ENCODE results near the gene NACC2. TPM values are rescaled to one million over a fixed set of nuclear protein-coding genes. Genes with fewer than 3 reads are reported as not detected.

The NACC2 gene
- total RNA-seq, 1 experiment from 2014 or later = 28.3 TPM

DNA sequence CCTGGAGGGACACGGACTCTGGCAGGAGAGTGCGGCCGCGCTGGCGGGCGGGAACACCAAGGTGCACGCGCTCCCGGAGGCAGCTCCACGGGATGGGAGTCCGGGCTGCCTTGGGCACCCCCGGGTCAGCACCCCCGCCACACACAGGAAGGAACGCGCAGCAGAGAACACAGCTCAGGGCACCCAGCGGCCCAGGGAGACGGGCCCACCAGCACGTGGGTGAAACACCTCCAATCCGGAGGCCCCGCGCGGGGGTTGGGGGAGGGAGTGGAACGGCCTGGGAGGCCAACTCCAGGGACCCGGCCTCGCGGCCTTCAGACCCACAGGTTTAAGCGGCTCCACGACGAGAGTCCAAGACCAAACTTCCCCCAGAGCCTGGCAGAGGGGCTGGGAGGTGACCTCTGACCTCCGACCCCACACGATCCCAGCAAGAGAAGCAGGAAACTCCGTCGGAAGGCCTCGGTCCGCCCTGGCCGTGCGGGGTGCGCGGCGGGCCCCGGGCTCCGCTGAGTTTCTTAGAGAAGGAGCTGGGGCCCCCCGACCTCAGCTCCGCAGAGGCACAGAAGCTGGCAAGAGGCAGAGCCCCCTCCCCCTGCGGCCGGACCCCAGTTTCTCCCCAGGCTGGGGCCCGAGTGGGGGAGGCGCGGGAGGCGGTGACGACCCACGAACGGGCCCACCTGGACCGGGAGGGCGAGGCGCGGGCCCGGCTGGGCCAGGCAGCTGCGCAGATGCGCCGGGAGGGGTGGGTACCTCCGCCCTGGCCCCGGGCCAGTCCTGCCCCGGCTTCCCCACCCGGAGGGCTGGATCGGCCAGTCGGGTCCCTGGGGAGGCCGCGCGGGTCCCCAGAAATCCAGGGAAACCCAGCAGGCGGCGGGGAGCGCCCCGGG, 851 bp downstream of the NACC2 start:
- no peak for DNase-seq (ENCODE audit: low read depth)

DNA sequence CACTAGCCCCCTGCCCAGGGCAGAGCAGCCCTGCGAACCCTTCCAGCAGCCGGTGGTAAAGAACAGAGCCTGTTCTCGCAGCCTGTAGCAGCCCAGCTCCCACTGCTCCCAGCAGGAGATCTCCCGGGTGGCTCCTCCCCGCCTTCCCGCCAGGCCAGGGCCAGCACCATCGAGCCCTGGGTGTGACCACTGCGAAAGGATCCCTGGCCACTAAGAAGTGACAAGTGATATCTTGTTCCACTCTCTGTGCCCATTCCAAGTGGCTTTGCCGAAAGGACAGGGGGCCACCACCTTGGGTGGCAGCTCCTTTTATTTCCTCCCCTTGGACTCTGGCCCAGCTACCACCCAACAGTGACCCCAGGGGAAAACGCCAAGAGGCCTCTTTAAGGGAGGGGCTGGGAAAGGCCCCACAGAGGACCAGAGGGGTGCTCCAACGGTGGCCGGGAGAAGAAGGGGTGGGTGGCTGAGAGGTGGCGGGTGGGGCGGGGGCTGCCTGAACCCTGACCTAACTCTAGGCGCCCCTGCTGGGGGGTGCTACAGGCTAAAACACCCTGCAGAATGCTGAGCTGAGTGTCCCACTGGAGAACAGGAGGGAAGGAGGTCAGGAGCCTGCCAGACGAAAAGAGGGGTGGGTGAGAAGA, 1.6 kb downstream of the NACC2 start:
- DNase-seq (ENCODE audit: low read depth) = no peak

DNA sequence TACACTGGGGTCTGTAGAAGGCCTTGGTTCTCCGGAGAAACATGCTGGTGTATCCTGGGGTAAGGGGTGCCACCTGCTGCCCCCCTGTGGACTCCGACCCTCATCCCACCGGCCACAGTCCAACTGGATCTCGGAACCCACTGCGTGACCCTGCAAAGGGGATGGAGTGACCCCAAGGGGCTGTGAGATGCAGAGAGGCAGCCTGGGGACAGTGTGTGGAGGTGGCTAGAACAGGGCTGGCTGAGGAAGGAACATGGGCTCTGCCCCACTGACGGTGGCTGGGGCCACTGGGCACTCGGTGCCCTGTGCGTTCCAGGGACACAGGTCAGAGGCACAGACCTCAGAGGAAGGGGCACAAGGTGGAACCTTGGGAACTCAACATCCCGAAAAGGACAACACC, 2.3 kb downstream of the NACC2 start:
- DNase-seq (ENCODE audit: low read depth) = no peak

DNA sequence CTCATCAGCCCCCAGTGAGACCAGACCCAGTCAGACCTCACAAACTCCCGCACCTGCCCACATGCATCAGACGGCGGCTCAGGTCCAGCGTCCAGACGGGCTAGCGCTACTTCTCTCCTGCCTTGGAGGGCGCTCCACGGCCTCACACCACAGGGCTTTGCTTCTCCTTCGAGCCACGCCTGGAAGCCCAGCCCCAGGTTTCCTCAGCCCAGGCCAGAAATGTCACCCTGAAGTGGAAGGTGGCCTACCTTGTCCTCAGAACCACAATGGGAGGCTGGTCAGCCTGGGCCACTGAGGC, 2.8 kb downstream of the NACC2 start:
- no peak for DNase-seq (ENCODE audit: low read depth)

DNA sequence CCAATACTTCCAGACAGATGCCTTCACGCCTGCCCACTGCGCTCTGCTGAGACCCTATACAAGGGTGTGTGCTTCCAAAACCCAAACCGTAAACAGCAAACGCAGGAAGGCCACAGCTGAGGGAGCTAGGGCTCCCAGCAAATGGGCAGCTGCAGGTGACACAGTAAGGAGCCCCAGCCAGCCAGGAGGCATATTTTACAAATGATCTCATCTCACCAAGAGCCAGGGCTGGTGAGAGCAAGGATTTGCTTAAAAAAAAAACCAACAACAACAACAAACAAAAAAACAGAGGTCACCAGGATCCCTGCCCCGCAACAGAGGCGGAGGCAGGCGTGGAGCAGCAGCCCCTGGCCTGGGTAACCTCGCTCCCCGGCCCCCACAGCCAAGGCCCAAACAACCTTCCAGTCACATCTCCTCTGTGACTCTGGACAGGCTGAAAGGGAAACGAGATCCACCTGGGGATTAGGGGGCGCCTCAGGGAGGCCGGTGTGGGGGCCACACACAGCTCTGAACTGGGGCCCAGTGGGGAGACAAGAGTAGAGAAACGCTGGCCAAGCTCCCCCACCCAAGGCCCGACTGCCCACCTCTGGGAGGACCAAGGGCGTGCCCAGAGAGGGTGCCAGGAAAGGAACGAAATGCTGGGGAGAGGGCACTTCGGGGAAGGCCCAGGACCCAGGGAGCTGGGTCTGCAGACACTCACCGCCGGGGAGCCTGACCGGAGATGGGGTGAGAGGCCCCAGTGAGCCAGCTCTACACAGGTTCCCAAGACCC, 3.3 kb downstream of the NACC2 start:
- no peak for DNase-seq (ENCODE audit: low read depth)

GRCh38 chr9:136090768-136091581, 4.1 kb downstream of the NACC2 start:
- no peak for DNase-seq (ENCODE audit: low read depth)

DNA sequence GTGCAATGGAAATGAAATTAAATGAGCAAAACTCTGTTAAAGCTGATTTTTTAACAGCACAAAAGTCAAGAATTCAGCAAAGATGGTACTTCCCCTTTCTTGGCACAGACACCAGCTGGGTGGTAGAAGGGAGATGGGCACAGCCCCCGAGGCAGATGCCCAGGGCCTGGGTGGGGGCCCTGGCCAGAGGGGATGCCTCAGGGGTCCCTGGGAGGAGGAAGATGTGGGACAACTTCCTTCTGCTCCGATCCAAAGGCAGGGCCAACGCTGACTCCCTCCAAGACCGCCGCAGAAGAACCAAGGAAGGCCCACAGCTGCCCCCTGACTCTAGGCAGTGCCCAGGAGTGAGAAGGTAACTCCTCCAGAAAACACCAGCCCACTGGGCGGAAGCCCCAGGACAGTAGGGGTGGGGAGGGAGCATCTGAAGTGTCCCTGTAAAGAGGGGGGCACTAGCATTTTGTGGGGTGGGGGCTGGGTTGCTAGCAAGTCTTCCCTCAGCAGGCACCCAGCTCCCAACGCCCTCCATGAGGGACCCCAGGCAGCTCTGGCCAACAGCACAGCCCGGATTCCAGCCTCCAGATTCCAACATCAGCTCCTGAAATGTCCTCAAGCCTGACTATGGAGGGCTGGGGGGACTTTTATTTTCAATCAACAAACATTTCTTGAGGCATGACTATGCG, 4.9 kb downstream of the NACC2 start:
- no peak for DNase-seq (ENCODE audit: low read depth)

GRCh38 chr9:136089697-136090045, 5.4 kb downstream of the NACC2 start:
- DNase-seq (ENCODE audit: low read depth) = peak; percentile 46

GRCh38 chr9:136088939-136089696, 6.0 kb downstream of the NACC2 start:
- no peak for DNase-seq (ENCODE audit: low read depth)

GRCh38 chr9:136088481-136088938, 6.6 kb downstream of the NACC2 start:
- no peak for DNase-seq (ENCODE audit: low read depth)

DNA sequence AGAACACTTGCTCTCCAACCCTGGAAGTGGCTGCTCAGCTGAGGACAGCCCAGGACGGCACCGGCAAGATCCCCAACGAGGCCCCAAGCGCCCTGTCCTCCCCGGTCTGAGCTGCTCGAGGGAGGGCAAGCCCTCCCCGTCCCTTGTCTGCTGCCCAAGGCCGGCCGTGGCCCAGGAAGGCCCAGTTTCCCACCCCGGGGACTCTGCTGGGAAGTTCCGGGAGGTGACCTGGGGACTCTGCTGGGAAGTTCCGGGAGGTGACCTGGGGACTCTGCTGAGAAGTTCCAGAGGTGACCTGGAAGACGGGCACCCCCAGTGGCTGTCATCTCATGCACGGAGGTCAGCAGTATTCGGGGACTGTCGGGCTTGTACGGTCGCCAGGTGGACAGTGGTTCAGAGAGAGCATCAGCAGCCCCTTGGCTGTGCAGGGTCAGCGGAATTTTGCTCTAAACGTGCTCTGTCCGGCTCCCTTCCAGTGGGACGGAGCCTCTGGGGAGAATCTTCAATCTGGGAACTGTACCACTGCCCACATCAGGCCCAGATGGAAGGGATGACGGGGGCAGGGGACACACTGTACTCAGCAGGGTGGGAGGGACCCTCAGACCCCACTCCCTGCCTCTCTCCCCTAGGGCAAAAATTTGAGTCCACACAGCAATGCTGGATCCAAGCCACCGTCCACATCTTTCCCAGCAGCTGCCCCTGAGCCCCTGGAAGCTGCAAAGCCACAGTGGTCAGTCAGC, 7.2 kb downstream of the NACC2 start:
- DNase-seq (ENCODE audit: low read depth) = no peak

DNA sequence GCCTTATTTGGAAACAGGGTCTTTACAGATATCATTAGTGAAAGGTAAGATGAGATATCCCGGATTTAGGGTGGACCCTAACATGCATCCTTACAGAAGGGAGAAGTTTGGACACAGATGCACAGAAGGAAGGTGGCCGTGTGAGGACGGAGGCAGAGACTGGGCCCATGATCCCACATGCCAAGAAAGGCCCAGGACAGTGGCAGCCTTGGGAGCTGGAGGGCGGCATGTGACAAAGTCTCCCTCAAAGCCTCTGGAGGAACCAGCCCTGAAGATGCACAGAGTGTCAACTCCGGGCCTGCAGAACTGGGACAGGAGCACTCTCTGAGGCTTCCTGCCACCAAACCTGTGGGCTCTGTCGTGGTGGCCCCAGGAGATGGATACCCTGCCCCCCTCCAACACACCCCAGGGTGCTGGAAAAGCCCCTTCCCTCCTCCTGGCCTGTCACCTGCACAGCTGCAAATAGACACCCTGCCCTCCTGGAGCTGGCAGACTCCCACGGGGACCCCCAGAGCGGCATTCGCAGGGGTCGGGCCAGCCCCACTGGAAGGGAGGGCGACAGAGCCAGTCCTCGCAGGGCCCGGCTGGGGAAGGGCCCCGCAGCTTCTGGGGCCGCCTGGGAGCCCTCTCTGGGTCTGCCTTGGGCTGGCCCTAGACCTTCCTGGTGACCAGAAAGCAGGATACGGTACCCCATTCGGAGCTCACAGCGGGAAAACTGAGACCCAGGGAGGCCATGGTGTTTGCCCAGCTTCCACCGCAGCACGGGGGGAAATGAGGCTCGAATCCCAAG, 7.9 kb downstream of the NACC2 start:
- no peak for DNase-seq (ENCODE audit: low read depth)

DNA sequence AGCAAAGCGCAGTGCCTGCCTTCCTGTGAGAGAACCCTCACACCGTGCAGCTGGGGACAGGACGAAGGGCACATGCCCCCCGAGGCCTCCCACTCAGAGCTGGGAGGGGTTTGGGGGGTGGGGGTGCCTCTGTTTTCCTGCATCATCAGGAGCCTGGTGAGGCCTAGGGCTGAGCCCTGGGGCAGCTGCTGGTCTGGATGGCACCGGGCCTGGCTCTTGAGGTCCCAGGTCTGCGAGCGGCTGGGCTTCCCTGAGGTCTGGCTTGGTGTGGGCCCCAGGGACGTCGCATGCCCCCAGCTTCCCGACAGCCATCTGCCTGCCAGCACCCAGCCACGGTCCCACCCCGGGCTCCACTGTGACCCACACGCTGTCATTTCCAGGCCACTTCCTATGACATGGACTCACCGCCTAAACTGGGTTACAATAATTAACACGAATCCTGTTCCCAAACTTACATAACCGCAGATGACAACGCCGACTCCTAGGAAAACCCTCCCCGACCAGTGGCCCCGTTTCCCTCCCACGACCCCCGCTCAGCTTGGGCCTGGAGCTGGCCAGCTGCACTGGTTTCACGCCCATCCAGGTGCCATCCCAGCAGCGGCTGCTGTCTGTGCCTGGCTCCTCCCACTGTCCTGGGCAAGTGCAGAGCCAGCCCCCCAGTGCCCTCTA, 8.7 kb downstream of the NACC2 start:
- no peak for DNase-seq (ENCODE audit: low read depth)

GRCh38 chr9:136085815-136086212, 9.3 kb downstream of the NACC2 start:
- no peak for DNase-seq (ENCODE audit: low read depth)

DNA sequence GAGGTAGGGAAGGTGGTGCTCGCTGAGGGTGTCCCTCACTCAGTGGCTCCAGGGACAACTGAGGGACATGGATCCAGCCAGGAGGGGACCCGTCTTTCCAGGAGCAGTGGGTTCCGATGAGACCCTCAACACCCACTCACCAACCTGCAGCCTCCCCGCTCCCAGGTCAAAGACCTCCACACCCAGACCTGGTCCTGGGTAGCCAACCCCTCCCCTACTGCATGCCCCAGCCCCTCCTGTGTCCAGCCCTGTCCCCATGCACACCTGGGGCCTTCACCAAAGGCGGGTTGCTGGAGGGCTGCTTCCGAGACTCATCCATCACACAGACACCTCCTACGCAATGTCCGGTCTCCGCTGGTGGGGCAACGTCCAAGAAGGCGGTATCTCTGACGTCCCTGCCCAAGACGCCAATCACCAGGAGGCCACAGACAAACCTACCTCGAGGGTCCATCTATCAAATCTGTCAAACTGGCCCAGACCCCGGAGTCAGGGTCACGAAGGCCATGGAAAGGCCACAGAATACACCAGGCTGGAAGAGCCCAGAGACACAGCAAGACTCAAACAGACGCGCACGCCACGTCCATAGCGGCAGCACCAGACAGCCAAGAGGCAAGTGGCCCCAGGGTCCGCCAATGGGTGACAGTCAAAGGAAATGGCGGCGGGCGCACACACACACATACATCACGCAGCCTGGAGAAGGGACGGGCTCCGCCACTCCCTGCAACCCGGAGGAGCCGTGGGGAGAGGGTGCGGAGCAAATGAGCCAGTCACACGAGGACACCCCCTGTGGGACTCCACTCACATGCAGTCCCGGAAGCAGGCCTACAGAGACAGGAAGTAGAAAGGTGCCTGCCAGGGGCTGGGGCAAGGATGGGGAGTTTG, 10.8 kb downstream of the NACC2 start:
- no peak for DNase-seq (ENCODE audit: low read depth)

DNA sequence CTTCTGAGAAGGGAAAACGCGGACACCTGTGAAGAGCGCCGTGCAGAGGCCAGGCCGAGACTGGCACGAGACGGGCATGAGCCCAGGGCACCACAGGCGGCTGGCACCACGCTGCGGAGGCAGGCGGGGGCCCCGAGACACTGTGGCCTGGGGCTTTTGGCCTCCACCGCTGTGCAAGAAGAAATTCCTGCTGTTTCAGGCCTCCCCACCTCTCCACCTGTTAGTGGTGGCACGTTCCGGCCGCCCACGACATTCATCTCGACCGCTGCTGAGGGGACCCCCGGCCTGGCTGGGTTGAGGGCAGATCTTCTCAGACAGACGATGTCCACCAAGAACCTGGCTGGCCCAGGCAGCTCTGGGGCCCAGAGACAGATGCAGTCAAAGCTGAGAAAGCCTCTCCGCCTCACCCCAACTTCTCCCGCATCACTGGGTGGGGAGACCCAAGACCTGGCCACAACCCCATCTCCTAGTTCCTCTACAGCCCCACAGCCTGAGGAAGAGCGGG, 11.5 kb downstream of the NACC2 start:
- no peak for DNase-seq (ENCODE audit: low read depth)
